ENCODE data around the gene PCTP. TPM values are rescaled to one million over a fixed set of nuclear protein-coding genes. Genes with fewer than 3 reads are reported as not detected.
A peak's percentile ranks its signal among the peaks of the same experiment; 100 is the strongest.

The PCTP gene
- 22.2 TPM for total RNA-seq
- long read RNA-seq, transcript PCTP-206 (6 exons, 919 nt), result minor isoform, 5 of 34 reads
- long read RNA-seq, transcript PCTP-201 (6 exons, 2,044 nt), result major isoform, 23 of 34 reads
- long read RNA-seq, partial matches to known transcripts, result 3 of 34 reads
- long read RNA-seq, other reads (novel, unspliced or antisense), result 3 of 34 reads

DNA sequence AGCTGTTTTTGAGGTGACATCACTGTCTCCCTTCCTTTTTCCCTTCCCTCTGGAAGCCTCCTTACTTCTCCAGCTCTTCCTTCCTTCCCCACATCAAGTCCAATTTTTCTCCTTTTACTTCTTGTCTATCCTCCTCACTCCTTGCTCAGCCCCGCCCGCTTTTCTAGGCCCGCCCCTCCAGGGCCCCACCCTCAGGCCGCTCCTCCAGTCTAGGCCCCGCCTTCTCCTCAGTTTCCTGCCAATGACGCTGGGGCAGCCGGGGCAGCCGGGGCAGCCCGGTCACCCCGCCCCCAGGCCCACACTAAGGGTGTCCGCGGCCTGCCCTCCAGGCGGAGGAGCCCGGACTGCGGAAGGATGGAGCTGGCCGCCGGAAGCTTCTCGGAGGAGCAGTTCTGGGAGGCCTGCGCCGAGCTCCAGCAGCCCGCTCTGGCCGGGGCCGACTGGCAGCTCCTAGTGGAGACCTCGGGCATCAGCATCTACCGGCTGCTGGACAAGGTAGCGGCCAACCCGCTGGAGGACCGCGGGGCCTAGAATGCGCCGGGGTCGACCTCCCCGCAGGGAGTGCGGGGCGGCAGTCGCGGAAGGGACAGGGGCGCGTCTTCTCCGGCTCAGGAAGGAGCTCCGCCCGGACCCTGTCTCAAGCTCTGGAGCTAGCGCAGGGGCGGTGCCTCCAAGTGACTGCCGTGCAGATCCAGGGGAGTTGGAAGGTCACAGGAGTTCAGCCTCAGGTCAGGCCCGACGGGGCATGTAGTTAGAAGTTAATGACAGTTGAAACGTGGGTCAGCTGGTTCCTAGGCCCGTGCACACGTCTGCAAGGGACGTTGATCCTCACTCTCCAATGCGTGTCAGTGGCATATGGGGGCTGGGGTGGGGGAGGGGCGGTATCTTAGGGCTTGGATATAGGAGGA, at the start of gene PCTP:
TSS of gene PCTP (plus strand) at position 302 of the 908 bp plus-strand sequence. CDS start at position 355, 53 bp downstream.
- ATAC-seq (peak; percentile 99), DNase-seq (peak; percentile 97)
- intact Hi-C loops (cut with micrococcal nuclease), result no loop called here

DNA sequence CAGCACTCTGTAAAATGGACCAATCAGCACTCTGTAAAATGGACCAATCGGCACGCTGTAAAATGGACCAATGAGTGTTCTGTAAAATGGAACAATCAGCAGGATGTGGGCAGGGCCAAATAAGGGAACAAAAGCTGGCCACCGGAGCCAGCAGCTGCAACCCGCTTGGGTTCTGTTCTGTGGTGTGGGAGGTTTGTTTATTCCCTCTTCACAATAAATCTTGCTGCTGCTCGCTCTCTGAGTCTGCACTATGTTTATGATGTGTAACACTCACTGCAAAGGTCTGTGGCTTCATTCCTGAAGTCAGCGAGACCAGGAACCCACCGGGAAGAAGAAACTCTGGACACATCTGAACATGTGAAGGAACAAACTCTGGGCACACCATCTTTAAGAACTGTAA, 48.7 kb upstream of the PCTP start:
- intact Hi-C loops (cut with micrococcal nuclease), result no loop called here
- DNase-seq, result no peak
- ATAC-seq, result no peak

DNA sequence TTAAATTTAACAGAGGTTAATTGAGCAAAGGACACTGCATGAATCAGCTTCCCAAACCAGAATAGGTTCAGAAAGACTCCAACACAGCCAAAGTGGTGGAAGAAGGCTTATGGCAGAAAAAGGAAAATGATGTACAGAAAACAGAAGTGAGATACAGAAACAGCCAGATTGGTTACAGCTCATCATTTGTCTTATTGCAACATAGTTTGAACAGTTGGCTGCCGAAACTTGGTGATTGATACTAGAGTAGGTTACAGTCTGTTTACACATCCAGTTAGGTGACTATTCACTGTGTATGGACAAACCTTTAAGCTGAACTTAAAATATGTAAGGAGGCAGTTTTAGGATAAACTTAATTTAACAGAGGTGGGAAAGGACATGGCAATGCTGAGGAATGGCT, 46.5 kb upstream of the PCTP start:
- ATAC-seq, result no peak
- DNase-seq, result no peak
- intact Hi-C loops (cut with micrococcal nuclease), result no loop called here

DNA sequence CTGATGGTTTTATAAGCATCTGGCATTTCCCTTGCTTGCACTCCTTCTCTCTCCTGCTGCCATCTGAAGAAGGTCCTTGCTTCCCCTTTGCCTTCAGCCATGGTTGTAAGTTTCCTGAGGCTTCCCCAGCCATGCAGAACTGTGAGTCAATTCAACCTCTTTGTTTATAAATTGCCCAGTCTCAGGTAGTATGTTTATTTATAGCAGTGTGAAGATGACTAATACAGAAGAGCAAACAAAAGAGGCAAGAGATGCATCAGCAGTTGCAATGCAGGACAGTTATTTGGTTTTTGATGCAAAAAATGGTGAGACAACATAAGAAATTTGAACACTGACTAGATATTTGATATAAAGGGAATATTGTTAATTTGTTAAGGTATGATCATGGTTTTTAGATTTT, 45.0 kb upstream of the PCTP start:
- intact Hi-C loops (cut with micrococcal nuclease), result no loop called here
- no peak for ATAC-seq

DNA sequence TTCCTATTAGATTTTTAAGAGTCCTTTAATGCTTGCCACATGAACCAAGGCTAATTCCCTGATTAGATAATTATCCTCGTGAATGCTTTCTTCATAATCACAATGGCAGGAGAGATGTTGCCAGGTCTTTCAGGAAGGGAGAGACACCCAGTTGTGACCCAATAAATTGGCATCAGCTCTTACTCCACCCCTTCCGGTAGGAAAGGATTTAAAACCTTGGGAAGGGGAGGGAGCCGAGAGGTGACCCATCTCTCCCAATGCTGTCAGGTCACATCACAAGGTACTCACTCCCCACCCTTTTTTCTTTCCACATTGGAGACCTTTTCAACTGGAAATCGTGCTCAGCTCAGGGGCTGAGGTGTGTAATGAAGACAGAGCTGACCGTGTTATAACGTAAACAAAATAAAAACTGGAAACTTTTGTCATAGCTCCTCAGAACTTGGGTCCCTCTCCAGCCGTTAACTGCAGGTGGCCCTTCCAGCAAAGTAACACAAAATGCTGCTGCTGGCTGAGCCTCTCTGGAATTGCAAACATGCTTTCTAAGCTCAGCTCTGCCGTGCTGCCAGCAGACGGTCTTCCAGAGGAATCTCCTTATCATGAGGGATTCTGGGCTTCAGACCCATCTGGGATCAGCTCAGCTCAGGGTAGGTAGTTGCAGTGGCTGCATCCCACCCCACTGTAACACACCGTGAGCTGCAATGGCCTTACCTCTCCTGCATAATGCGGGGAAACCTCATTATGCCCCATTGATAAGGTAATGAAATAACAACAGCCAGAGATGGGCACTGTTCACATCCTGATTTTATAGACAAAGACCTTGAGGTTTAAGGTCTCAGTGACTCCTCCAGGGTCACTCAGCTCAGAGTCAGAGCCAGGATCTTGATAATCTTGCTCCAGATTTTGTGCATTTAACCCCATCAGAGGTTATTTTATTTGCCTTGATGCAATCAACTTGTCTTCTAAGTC, 43.8 kb upstream of the PCTP start:
- DNase-seq, result no peak
- intact Hi-C loops (cut with micrococcal nuclease), result no loop called here
- ATAC-seq, result peak; percentile 11

More for the DNA sequence above, 45.0 kb upstream of the PCTP start:
- DNase-seq, result no peak

GRCh38 chr17:55708175-55708974, 42.5 kb upstream of the PCTP start:
- intact Hi-C loops (cut with micrococcal nuclease), result no loop called here
- ATAC-seq (no peak), DNase-seq (no peak)

DNA sequence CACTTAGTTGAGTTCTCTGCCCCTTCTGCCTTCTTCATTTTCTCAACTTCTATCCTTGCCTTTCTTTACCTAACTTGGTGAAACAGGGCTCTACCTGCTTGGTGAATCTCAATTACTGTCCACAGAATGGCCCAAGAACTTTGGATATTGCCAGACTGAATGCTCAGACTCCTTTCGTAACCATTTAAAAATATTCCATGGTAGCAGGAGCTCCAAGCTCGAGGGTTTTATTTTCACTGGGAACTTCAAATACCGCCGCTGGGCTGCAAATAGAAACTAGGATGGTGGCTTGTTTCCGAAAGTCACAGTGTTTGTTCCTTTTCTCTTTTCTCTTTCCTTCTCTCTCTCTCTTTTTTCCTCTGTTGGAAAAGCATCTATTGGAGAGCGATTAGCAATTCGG, 41.4 kb upstream of the PCTP start:
- intact Hi-C loops (cut with micrococcal nuclease), result no loop called here
- DNase-seq, result no peak
- ATAC-seq, result no peak

DNA sequence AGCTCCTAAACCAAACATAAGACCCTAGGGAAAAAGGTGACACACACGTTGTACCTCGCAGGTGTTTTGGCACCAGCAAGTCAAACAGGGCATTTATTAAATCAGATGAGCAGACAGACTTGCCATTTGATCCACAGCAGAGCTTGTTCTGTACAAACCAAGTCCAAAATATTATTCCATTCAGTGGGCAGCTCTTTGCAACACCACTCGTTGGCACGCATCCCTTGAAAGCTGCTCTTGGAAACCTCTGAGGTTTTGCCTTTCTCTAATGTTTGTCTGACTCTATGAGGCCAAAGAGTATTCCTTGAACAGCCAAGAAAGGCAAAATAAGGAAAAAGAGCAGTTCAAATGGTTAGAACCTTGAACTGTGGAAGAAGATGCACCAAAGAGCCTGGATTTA, 40.9 kb upstream of the PCTP start:
- ATAC-seq (no peak), DNase-seq (no peak)
- intact Hi-C loops (cut with micrococcal nuclease), result no loop called here

GRCh38 chr17:55710410-55710809, 40.4 kb upstream of the PCTP start:
- ATAC-seq (no peak), DNase-seq (no peak)
- intact Hi-C loops (cut with micrococcal nuclease), result no loop called here

GRCh38 chr17:55710829-55711496, 39.9 kb upstream of the PCTP start:
- DNase-seq (no peak), ATAC-seq (no peak)
- intact Hi-C loops (cut with micrococcal nuclease), result no loop called here

- DNase-seq (no peak), ATAC-seq (no peak)
- intact Hi-C loops (cut with micrococcal nuclease), result loop anchor here (5.0 kb wide), 1 partner anchor 55 kb away; no protein-coding TSS in a partner anchor
Measured at GRCh38 chr17:55717432-55717831, 33.4 kb upstream of the PCTP start.

- DNase-seq, result peak; percentile 80
- intact Hi-C loops (cut with micrococcal nuclease), result loop anchor here (2.0 to 5.0 kb wide), 2 partner anchors 54 to 191 kb away; no protein-coding TSS in a partner anchor
- peak; percentile 40 for ATAC-seq
Measured at GRCh38 chr17:55717898-55718735, 32.7 kb upstream of the PCTP start.

DNA sequence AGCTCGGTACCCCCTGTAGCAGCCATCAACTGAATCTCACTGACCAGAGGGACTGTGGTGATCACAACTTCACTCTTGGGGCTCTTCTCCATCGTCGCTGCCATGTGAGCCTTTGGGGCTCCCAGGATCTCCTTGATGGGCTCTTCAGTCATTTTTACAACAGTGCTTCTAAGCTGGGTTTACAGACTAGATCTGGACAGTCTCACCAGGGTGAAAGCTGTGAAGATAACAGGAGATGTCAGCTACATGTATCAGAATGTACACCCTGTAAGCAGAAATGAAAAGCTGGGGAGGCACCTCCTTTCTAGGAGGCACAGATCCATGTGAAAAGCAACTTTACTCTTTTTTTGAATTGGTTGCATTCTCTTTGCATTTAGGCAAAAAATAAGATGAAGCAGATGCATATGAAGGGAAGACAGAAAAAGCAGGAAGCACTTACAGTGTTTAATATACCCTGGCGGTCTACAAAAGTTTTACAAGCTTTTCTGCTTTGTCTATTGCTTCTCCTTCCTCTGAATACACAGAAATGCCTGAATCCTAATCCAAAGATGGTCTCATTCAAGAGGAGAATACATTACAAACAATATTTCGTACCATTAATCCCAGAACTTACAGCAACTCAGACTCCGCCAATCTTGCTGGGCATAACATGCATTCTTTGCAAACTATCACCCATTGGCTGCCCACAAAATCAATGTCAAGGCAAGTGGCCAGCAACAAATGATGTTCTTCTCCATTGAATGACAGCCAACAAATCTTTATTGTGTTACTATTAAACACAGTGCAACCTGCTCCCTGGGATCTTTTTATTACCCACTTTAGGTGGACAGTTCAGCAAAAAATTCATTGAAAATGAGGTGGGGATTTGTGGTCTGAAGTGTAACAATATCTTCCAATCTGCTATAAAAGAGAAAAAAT, 29.7 kb upstream of the PCTP start:
- DNase-seq, result no peak
- intact Hi-C loops (cut with micrococcal nuclease), result no loop called here
- ATAC-seq, result no peak

- DNase-seq, result no peak
- intact Hi-C loops (cut with micrococcal nuclease), result no loop called here
- peak; percentile 5 for ATAC-seq
Measured at GRCh38 chr17:55722016-55722736, 28.7 kb upstream of the PCTP start.

DNA sequence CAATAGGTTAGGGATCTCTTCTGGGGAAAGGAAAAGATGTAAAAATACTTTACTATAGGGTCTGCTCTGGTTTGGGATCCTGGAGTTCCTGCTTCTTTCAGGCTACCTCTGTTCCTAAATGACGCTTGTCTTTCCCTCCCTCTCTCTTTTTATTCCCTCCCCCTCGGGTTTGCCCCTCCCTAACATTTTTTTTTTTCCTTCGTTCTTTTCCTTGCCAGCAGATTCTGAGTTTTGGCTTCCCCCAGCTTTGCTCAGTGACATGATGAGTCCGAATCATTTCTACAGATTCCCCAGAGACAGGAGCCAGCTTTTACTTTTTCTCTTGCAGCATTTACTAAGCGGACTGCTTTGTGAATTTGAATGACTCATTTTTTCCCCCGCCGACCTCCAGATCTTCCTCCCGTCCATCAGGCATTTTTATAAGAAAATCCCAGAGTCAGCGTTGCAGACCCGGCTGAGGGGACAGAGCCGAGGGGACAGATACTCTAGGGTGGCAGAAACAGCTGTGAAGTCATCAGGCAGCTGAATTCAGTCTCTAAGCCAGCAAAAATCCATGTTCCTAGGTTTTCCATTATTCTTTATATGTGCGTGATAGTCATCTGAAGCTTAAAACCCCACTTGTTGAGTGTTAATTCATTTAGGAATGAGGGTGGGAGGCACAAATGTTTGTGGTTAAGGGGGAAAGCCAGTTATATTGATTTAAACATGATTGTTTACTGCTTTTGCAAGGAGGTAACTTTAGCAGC, 27.9 kb upstream of the PCTP start, which contains the start of gene TMEM100:
TSS of gene TMEM100 (minus strand) at position 123 of the 746 bp plus-strand sequence. CDS start 1,794 bp downstream, outside the sequence.
- peak; percentile 33 for DNase-seq
- peak; percentile 51 for ATAC-seq
- intact Hi-C loops (cut with micrococcal nuclease), result no loop called here
